Stomach (tissue), 9 donors: ENCODE results near the gene ATP11C. TPM values are rescaled to one million over a fixed set of nuclear protein-coding genes. Genes with fewer than 3 reads are reported as not detected.

Source experiments
- DNase-seq, 2 donors: peaks; one replicate each; pipeline versions ENCODE4 v3.0.0 to v3.0.0-alpha.2; 2013 to 2019
- H3K27ac ChIP-seq, 5 donors: fragments of 200-600 bp in 4 of 5; sonication (generic) in 4 of 5; one replicate each; pipeline ENCODE4 v1.5.1; 2013 to 2019; ENCODE audit warnings: mild to moderate bottlenecking in 1 of 5, moderate library complexity in 1 of 5
- H3K27me3 ChIP-seq, 3 donors: fragments of 200-600 bp; sonication (generic); one replicate each; pipeline ENCODE4 v1.5.1; 2017 to 2019; ENCODE audit warnings: mixed run types in 1 of 3
- H3K36me3 ChIP-seq, 4 donors: fragments of 200-600 bp; sonication (generic); 1 replicate in 3 of 4; 2 replicates in 1 of 4; pipeline ENCODE4 v1.5.1; 2016 to 2019
- H3K4me1 ChIP-seq, 4 donors: fragments of 200-600 bp; sonication (generic); one replicate each; pipeline ENCODE4 v1.5.1; 2016 to 2019
- H3K4me3 ChIP-seq, 4 donors: fragments of 200-600 bp; sonication (generic) in 3 of 4; one replicate each; pipeline ENCODE4 v1.5.1; 2016 to 2019; ENCODE audit warnings: mild to moderate bottlenecking in 1 of 4
- H3K9me3 ChIP-seq, 4 donors: fragments of 200-600 bp; sonication (generic); one replicate each; pipeline ENCODE4 v1.5.1; 2016 to 2019
- CTCF ChIP-seq, 7 experiments: fragments of 450-650 bp in 4 of 7; fragments of 200-600 bp in 3 of 7; sonication (generic) in 3 of 7; IDR thresholded peaks; one replicate each; pipeline ENCODE4 v1.5.1; 2016 to 2019; ENCODE audit warnings: antibody characterized with exemption in 7 of 7, control low read depth in 2 of 7, mild to moderate bottlenecking in 1 of 7
- EP300 ChIP-seq: sonication (generic); formaldehyde crosslinking; IDR thresholded peaks from one replicate; pipeline ENCODE4 v1.6.1; 2017; ENCODE audit warnings: antibody characterized with exemption
- POLR2A ChIP-seq, 4 donors: fragments of 450-650 bp; IDR thresholded peaks; one replicate each; pipeline ENCODE4 v1.6.1; 2016; ENCODE audit warnings: antibody characterized with exemption in 4 of 4, control low read depth in 2 of 4, mild to moderate bottlenecking in 1 of 4, moderate library complexity in 1 of 4
- POLR2AphosphoS5 ChIP-seq, 3 donors: sonication (generic); formaldehyde crosslinking; IDR thresholded peaks; one replicate each; pipeline ENCODE4 v1.6.1; 2016; ENCODE audit warnings: antibody characterized with exemption in 3 of 3
- WGBS, 5 donors: extraction: QIAGEN DNeasy Blood & Tissue Kit in 3 of 5; methylation state at CpG; one replicate each; pipeline versions ENCODE4 v1.1.5 to v1.1.7; 2013 to 2018; 5-methylcytosine and 5-hydroxymethylcytosine counted together
- intact Hi-C: fragments of 100-400 bp; cut with DNase I; formaldehyde crosslinking; loops from one replicate; pipeline ENCODE4 v1.15.1; 2023; ENCODE audit warnings: low total_unique reads
- polyA plus RNA-seq, 3 donors: library from polyadenylated mRNA; stranded (reverse); fragments of 200-250 nt; gene quantifications; one replicate each; pipeline ENCODE4 v1.2.3, GENCODE V29; 2013
- total RNA-seq, 5 donors: library from RNA; depleted of rRNA; stranded (reverse); fragments of >200 nt; gene quantifications; one replicate each; pipeline versions ENCODE4 v1.1.0 to v1.2.3, GENCODE V29; 2014 to 2016
- donor health status: healthy with polysubstance abuse.
- donor health status: Bipolar disorder and iron deficiency.
- donor health status: healthy.

The ATP11C gene
- total and polyA plus RNA-seq, 8 donors = 3.3 to 46.4 (median 10.9) TPM

- H3K27me3 ChIP-seq = no peaks in the 10 kb centered on the region
- intact Hi-C loops = no loop called here
- 80 to 93% (median 84%) methylated on average over 2 of the region's 2 CpGs for WGBS, 5 donors
- no peaks in the 10 kb centered on the region for H3K9me3 ChIP-seq
- TF ChIP-seq EP300 = no peak
- TF ChIP-seq CTCF (IDR thresholded peaks at IDR 0.05) = no peak
- TF ChIP-seq POLR2AphosphoS5 (IDR thresholded peaks at IDR 0.05) = no peak
- no peak for TF ChIP-seq POLR2A (IDR thresholded peaks at IDR 0.05)
- H3K4me1 ChIP-seq = peaks cover 0 to 7% (median 0%) of the 10 kb centered on the region in 4 donors
- no peak for DNase-seq
- H3K27ac ChIP-seq = no peak overlapping the region
- no peak overlapping the region for H3K4me3 ChIP-seq
- no peaks in the 10 kb centered on the region for H3K36me3 ChIP-seq
These were observed 27.1 kb downstream of the ATP11C start for GRCh38 chrX:139905743-139906142.

GRCh38 chrX:139905051-139905450 is 27.8 kb downstream of the ATP11C start:
- DNase-seq = no peak
- Histone ChIP-seq H3K4me1 (peaks cover 0 to 7% (median 0%) of the 10 kb centered on the region in 4 donors), H3K36me3 (no peaks in the 10 kb centered on the region), H3K27ac (no peak overlapping the region), H3K27me3 (no peaks in the 10 kb centered on the region), H3K4me3 (no peak overlapping the region), H3K9me3 (no peaks in the 10 kb centered on the region)
- TF ChIP-seq POLR2A (IDR thresholded peaks at IDR 0.05) (no peak), POLR2AphosphoS5 (IDR thresholded peaks at IDR 0.05) (no peak), CTCF (IDR thresholded peaks at IDR 0.05) (no peak), EP300 (no peak)
- 34 to 59% (median 42%) methylated on average over 3 of the region's 3 CpGs for WGBS, 5 donors
- intact Hi-C loops = no loop called here

GRCh38 chrX:139903210-139903609 is 29.6 kb downstream of the ATP11C start:
- intact Hi-C loops = no loop called here
- 65 to 85% (median 76%) methylated on average over 3 of the region's 3 CpGs for WGBS, 5 donors
- TF ChIP-seq CTCF (IDR thresholded peaks at IDR 0.05) = no peak
- no peak for TF ChIP-seq EP300
- TF ChIP-seq POLR2A (IDR thresholded peaks at IDR 0.05) = no peak
- TF ChIP-seq POLR2AphosphoS5 (IDR thresholded peaks at IDR 0.05) = no peak
- no peak for DNase-seq
- Histone ChIP-seq H3K4me1 (no peaks in the 10 kb centered on the region), H3K27ac (no peak overlapping the region), H3K9me3 (no peaks in the 10 kb centered on the region), H3K4me3 (no peak overlapping the region), H3K36me3 (no peaks in the 10 kb centered on the region), H3K27me3 (no peaks in the 10 kb centered on the region)

GRCh38 chrX:139902559-139902958 is 30.3 kb downstream of the ATP11C start:
- DNase-seq = no peak
- TF ChIP-seq EP300 = no peak
- TF ChIP-seq POLR2AphosphoS5 (IDR thresholded peaks at IDR 0.05) = no peak
- no peak for TF ChIP-seq CTCF (IDR thresholded peaks at IDR 0.05)
- no peaks in the 10 kb centered on the region for H3K4me1 ChIP-seq
- 47 to 72% (median 64%) methylated on average over 2 of the region's 2 CpGs for WGBS, 5 donors
- H3K27ac ChIP-seq = no peak overlapping the region
- no peak overlapping the region for H3K4me3 ChIP-seq
- intact Hi-C loops = no loop called here
- no peaks in the 10 kb centered on the region for H3K27me3 ChIP-seq
- no peaks in the 10 kb centered on the region for H3K9me3 ChIP-seq
- no peaks in the 10 kb centered on the region for H3K36me3 ChIP-seq
